ENCODE results near the gene CRB1.

GRCh38 chr1:197521118-197521739 lies 253.2 kb downstream of the CRB1 start:
- TF ChIP-seq CTCF (IDR thresholded peaks at IDR 0.05) (peak in 5 of 7 experiments; percentile 19 to 58 (median 51)), EP300 (IDR thresholded peaks at IDR 0.05) (no peak), POLR2A (IDR thresholded peaks at IDR 0.05) (no peak)
